HG02938 (cell line): ENCODE measurements around the gene DLX2.
"Not testable (repeated sequence)": the region's sequence is repeated elsewhere in the genome, so short reads cannot be mapped to it uniquely, and the experiment has no call there.

Source experiments
- ATAC-seq: cut with Tn5 transposase; IDR thresholded peaks from one replicate; pipeline ENCODE4 v1.9.1; 2021; ENCODE audit warnings: mild to moderate bottlenecking, moderate library complexity; ENCODE audit not compliant: unreplicated experiment

DLX2 gene

DNA sequence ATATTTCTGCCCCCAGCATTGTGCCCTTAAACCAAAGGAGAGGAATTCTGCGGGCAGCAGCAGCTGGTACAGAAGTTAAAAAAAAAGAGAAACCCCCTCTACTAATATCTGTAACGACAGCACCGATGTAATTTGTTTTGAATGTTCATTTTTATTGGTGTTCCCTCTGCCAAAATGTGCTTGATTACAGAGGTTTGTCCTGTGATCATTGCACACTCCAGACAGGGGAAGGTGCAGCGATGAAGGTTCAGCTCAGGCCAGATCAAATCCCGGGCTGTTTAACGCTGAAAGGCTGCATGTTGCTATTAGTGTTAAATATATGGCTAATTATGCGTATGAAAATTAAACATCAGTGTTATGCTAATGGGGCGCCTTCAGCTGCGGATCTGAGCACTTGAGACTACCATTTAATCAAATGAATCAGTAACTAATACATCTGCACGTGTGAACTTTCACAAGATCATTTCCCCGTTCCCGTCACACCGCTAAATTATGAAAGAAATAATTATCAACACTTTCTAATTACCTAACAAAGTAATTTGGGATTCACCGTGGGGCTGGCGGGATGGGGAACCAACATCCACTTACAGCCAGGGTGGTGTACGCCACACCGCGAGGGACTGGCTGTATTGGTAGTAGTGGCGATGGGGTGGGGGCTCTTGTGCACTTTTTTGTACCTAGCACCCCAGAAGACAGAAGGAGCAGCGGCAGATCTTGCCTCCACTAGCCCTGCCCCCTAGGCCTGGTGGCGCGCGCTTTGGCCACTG is 18.9 kb downstream of the DLX2 start:
- ATAC-seq, result no peak

DNA sequence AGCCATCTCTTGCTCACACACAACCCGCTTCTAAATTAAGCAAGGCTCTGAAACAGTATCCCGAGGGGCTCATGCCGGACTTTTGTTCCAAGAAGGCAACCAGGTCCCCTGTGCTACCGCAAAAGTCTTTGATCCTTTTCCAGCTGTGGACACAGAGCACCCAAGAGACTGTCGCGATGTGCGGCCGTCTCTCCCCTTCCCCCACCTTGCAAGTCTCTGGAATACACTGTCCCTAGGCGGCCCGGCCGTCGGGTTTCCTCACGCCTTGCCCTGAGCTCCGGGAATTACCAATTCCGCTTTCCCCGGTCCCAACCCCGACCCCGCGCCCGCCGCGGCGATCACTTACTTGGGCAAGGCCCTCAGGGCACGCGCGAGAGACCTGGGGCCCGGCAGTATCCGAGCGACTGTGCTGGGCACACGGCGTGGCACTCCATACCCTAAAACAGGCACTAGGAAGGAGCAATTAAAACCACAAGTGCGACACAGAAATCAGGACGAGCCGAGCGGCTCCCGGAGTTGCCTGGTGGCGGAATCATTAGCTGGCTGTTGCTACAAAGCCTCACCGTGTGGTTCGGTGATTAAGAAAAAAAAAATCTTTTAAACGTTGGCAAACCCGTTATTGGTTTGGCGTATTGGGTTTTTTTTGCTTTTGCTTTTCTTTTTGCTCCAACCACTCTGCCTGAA is 19.6 kb downstream of the DLX2 start:
- no peak for ATAC-seq

DNA sequence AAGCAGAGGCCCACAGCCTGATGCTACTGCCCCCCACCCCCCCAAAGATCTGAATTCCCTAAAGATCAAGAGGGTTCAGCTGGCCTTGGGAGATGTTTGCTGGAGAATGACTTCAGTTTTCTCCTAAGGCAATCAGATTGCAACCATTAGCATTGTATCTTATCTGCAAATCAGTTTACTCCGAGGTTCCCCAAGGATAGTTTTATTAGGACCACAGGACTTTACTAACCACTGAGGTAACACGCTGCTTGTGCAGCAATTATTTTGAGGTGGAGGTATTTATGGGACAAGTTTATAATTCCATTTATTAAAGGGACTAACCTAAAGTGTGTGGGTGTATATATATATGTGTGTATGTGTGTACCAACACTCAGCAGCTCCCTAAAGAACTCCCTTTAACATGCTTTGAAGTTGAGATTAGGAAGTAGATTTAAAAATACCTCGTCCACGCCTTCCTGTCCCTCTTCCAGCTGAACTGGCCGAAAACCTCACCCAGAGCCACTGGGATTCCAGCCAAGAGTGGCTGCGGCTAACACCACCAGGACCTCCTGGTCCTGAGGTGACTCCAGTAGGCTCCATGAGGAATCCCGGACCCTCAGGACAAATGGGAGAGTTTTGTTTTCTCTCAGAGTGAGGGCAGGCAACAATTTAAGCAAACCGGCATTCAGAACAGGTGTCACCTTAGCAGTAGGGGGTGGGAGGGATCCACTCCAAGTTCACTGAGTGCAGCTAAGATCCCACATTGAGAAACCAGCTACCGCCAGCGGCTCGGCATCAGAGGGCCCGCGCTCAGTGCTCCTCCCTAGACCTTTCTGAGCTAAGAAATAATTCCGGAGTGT is 20.4 kb downstream of the DLX2 start:
- no peak for ATAC-seq

DNA sequence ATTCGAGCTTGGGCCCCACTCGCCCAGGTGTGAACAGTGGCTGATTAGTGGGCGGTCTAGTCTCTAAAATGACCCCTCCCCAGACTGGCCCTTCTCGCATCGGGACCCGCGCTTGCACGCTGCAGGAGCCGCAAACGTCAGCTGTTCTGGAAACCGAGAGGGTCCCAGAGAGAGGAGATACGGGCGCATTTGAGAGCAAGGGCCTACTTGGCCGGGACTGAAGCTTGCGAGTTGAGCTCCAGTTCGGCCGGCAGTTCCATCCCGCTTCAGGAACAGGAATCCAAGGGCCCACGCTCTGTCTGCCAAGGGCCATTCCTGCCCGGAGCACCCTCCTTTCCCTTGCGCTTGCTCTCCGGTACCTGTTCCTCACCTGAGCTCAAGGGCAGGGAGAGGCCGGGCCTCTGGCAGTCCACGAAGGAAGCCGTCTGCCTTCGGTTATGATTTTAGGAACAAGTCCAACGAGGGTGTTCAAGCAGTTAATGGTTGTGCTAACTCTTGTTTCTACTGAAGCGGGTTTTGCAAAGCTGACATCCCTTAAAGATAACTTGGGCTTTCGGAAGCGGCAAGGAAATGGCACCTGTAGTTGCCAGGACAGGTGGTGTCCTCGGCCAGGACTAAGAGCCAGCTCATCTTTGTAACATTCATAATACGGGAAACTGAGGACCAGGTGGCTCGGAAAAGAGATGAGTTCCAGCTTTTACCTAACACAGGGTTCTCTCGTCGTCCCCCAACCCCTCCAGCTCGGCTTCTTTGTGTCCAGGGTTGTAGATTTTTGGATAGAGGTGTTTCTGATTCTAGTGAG is 21.3 kb downstream of the DLX2 start:
- ATAC-seq, result no peak

DNA sequence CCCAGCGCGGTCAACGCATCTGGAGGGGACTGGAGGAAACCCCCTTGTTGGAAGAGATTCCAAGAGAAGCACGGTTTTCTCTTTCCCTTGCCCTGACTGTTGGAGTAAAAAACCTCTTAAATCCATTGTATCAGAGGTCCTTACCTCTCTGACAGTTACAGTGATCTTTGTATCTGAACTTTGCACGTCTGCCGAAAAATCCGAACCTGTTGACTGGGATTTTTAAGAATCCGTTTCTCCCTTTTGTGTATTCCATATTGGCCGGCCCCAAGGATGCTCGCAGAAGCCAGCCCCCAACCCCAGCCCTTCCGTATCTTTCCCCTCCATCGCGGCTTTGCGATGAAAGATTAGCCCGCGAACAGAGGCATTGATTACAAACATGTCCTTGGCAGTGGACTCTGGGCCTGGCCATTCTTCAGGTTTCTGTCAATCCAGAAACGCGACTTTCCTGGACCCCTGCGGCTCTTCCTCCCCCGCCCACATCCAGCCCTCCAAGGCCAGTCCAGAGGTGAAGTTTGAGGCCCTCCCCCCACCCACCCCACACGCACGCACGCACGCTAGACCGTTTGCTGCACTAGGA is 22.0 kb downstream of the DLX2 start:
- ATAC-seq, result no peak

DNA sequence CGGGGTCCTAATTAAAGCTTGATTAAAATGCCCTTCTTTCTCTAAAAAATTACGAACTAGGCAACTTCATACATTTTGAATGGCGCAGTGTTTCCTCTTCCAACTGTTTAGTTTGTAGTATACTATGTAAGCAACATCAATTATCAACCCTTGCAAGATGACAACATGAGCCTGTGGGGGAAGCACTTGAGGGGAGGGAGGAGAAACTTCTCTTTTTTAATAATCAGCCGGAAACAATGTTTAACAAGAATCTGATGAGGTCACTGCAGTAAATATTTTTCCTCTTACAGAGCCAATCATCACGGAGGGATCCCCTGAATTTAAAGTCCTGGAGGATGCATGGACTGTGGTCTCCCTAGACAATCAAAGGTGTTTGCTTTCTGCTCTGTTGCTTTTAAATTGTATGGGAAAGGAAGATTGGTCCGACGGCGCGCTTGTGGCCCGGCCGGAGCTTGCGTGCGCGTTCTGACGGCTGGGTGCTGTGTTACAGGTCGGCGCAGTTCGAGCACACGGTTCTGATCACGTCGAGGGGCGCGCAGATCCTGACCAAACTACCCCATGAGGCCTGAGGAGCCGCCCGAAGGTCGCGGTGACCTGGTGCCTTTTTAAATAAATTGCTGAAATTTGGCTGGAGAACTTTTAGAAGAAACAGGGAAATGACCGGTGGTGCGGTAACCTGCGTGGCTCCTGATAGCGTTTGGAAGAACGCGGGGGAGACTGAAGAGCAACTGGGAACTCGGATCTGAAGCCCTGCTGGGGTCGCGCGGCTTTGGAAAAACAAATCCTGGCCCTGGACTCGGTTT is 22.7 kb downstream of the DLX2 start:
- no peak for ATAC-seq

DNA sequence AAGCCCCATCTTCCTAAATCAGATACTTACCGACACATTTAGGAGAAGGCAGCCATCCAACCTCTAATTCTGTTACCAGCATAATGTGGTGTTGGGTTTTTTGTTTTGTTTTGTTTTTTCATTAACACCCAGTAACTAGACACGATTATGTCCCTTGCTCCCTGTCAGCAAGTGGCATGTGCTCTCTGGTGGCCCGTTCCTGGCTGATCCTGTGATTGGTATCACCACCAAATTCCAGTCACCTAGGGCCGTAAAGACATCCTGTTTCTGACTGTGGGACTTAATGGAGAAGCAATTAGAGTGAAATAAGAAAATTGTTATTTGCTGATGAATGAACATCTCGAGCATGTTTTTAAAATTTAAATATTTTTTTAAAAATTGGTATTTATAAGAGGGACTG is 23.3 kb downstream of the DLX2 start:
- no peak for ATAC-seq

DNA sequence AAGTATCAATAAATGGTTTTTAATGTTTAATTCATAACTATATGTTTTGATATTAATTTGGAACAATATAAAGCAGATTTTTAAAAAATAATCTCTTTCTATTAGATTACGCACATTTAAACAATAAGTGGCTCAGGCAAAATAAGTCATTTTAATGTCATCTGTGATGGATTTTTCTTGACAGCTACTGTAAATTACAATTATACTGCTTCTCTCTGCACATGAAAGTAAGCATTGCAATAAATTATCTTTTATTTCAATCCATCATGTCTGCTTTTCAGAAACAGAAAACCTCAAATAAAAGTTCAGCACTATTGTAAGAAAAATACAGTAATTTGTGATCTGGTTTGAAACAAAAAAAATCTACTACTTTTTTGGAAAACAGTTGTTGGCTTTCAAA is 28.4 kb downstream of the DLX2 start:
- ATAC-seq, result no peak

DNA sequence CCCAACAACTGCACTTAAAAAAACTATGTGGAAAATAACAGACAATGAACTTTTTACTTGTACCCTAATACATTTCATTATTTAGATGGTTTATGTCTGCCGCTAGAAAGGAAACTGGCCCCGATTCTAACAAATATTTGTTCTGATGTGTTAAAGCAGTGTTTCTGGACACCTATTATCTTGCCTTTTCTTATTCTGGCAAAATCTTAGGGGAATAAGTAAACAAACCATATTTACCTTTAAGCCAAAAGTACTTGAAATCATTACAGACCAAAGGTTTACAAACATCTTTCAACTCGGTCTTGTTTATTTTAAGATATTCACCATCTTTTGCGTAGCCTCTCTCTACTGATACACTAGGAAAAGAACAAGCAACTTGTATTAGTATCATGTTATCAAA is 29.2 kb downstream of the DLX2 start:
- no peak for ATAC-seq

DNA sequence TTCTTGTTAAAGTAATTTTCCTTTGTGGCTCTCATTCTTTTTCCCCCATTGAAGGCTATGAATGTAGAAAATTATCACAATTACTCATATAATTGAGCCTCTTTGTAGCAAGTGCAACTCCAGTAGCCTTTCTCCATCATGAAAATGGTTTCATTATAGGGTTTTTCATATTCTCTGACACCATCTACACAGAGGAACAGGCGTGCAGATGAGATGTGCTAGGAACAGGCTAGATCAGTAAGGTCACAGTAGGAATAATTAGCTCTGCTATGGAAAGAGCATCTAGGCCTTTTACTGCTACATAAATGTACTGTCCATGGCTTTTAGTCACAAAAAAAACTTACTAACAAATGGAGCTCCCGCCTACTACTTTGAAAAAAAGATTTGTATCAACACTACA is 30.0 kb downstream of the DLX2 start:
- no peak for ATAC-seq

DNA sequence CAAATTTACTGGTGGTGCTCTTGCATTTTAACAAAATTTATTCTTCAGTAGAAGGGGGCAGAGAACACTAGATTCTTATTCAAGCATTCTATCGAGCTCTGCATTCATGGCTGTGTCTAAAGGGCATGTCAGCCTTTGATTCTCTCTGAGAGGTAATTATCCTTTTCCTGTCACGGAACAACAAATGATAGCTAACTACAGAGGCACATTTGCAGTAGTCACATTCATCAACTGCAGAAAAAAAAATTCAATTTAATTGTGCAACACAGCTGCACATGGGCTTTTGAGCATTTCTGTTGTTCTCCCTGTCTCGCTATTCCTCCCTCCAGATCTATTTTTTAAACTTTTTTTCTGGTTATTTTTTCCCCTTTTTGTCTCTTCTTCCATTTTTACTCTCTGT is 30.4 kb downstream of the DLX2 start:
- ATAC-seq, result no peak

DNA sequence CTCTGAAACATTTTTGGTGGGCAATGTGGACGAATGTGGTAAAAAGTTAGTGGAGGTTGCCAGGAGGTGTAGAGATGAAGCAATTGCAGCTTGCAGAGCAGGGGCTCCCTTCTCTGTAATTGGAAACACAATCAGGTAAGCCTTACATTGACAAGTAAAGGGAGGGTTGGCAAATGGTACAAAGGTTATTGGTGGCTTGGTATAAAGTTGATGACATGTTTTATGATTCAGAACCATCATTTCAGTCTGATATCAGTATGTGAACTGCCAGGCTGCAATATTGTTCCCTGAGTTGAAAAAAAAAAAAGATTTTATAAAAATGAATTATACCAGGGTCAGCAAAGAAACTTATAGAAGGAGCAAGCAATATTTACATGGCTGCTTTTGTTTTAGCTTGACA is 31.8 kb downstream of the DLX2 start:
- ATAC-seq, result no peak

DNA sequence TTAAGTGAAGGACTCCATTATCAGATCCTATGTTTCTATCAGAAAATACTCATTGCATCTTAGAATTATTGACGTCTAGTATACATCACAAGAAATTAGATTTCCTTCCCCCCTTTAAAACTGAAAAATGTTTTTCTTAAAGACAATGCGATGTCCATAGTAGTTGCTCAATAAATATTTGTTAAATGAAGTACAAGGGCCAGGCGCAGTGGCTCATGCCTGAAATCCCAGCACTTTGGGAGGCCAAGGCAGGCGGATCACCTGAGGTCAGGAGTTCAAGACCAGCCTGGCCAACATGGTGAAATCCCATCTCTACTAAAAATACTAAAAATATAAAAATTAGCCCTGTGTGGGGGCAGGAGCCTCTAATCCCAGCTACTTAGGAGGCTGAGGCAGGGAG is 34.8 kb downstream of the DLX2 start:
- ATAC-seq, result not testable (repeated sequence)

DNA sequence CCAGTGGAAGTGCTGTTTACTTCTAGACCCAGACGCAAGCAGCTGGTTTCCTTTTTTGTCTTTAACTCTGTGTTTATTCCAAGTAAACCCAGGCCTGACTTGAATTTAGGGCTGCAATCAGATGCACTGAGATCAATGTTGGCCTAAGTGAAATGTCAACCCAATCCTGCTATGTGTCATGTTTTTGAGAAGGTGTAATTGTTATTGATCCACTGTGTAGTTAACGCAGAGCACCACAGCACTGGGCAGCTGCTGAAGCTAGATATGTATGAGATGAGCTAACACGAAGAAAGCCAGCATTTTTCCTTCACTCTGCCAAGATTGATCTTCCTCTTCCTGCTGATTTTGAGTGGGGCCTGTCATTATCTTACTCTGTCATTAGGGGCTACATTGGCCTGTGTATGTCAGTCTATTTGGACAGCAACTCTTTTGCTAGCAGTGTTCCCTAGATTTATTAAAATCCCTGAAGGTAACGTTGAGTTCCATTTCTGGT is 36.3 kb downstream of the DLX2 start:
- ATAC-seq, result no peak

DNA sequence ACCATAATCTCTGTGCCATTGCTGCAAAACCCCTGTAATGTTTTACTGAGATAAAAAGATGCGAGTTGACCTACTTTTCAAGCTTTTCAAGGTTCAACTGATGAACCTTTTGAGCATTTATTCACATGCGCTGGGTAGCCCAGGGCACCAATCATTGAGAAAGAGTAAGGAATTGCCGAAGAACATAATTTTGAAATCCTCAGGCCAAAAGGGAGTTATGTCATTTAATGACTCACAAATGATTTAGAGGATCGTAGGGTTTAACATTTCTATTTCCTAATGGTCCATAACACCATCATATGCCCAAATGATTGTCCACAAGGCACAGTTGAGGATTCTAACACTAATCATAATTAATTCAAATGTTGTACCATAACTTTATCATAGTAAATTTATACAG is 37.6 kb downstream of the DLX2 start:
- ATAC-seq, result no peak

DNA sequence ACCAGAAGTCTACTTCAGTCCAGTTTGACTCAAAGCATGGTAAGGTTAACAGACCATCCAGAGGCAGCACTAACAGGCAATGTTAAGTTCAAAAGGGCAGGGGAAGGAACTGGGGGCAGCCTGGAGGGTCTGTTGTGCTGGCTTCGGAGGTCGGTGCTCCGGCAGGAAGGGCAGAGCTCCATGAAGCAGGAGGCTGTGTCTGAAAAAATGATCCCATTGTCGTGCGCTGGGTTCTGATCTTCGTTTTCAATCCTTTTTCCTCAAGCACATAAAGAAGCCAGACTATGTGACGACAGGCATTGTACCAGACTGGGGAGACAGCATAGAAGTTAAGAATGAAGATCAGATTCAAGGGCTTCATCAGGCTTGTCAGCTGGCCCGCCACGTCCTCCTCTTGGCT is 39.3 kb downstream of the DLX2 start:
- no peak for ATAC-seq

DNA sequence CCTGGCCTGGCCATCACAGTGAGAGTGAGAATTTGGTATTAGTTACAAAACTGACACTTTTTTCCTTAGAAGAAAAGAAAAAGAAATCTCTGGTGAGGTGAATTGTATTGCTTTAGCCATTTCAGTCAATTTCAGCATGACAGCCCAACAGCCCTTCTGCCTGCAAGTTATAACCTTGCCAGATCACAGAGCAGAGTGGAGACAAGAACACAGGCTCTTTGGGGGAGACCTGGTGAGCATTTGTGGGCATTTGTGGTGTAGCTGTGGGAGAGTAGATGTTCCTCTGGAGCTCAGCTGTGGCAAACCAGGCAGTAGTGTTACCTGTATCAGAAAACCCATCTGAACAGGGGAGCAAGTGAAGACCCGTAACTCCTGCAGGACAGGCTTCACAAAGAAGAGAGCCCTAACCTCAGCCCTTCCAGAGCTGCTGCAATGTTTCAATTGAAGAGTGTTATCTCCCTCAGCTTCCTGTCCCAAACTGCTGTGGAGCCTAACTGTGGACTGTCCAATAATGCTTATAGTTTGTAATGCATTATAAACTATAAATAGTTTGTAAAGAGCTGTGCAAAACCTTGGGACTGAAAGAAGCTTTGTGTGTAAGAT is 40.2 kb downstream of the DLX2 start:
- ATAC-seq, result no peak

DNA sequence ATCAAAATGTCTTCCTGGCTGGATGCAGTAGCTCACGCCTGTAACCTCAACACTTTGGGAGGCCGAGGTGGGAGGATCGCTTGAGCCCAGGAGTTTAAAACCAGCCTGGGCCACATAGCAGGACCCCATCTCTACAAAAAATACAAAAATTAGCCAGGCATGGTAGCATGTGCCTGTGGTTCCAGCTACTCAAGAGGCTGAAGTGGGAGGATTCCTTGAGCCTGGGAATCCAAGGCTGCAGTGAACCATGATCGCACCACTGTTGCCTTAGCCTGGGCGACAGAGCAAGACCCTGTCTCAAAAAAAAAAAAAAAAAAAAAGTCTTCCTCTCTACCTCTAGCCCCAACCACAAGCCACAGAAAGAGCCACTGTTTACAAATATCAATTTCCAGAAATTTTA is 42.6 kb downstream of the DLX2 start:
- not testable (repeated sequence) for ATAC-seq

DNA sequence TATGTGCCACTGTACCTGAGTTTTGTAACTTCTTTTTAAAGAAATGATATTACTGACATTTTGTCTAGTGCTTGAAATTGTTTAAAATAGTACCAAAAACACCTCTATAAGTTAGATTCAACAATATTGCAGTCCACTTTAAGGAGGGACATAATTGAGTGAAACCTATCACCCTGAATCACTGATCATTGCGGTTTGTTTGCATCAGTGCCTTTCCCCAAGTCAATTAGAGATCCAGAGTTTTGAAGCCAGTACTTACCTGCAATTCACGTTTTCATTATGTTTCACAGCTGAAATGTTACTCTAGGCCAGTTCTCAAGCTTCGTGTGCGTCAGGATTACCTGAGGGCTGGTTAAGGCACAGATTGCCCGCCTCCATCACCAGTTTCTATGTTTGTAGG is 44.0 kb downstream of the DLX2 start:
- no peak for ATAC-seq
